ENCODE measurements around the gene ALAS1. TPM values are rescaled to one million over a fixed set of nuclear protein-coding genes. Genes with fewer than 3 reads are reported as not detected.

The ALAS1 gene
- total RNA-seq, 1 donor from 2014 or later: 56.3 TPM

DNA sequence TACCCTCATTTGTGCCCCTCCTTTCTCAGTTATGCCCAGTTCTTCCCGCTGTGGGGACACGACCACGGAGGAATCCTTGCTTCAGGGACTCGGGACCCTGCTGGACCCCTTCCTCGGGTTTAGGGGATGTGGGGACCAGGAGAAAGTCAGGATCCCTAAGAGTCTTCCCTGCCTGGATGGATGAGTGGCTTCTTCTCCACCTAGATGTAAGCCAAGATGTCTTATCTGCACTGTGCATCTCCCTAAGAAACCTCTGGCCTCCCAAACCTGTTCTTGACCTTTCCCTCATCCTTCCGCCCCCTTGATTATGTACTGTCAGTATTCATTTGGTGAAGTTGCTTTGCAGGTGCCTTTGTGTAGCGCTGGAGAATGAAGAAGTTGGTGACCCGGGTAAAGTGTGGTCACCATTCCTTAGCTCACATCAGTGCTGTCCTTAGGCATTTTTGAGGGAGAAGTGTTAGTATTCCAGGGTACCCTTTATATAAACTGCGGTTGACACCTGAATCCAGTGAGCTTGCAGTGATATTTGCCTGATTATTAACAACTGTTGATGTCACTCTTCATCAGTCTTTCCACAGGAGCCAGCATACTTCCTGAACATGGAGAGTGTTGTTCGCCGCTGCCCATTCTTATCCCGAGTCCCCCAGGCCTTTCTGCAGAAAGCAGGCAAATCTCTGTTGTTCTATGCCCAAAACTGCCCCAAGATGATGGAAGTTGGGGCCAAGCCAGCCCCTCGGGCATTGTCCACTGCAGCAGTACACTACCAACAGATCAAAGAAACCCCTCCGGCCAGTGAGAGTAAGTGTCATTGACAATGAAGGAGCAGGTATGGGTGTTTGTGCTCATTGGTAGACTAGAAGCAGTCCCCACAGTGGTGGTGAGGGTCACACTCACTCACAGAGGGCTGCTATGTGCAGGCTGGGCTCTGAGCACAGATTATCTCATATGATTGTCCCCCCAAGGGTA, 966 bp downstream of the ALAS1 start:
- no peak for FAIRE-seq
- peaks cover 14% of the 10 kb centered on the region for H3K36me3 Mint-ChIP-seq (ENCODE audit: low read depth, unreplicated experiment)
- H3K4me1 ChIP-seq (ENCODE audit: insufficient read depth, low read length): peaks cover 10% of the 10 kb centered on the region
- H3K4me2 ChIP-seq (ENCODE audit: low read length): peak overlapping the region; percentile 98
- H3K27me3 Mint-ChIP-seq (ENCODE audit: low read depth, unreplicated experiment): peaks cover 5% of the 10 kb centered on the region
- peaks cover 17% of the 10 kb centered on the region for H3K4me1 Mint-ChIP-seq (ENCODE audit: low read depth, unreplicated experiment)
- H3K4me3 Mint-ChIP-seq (ENCODE audit: unreplicated experiment): peak overlapping the region; percentile 99
- TF ChIP-seq, protein P1, sequence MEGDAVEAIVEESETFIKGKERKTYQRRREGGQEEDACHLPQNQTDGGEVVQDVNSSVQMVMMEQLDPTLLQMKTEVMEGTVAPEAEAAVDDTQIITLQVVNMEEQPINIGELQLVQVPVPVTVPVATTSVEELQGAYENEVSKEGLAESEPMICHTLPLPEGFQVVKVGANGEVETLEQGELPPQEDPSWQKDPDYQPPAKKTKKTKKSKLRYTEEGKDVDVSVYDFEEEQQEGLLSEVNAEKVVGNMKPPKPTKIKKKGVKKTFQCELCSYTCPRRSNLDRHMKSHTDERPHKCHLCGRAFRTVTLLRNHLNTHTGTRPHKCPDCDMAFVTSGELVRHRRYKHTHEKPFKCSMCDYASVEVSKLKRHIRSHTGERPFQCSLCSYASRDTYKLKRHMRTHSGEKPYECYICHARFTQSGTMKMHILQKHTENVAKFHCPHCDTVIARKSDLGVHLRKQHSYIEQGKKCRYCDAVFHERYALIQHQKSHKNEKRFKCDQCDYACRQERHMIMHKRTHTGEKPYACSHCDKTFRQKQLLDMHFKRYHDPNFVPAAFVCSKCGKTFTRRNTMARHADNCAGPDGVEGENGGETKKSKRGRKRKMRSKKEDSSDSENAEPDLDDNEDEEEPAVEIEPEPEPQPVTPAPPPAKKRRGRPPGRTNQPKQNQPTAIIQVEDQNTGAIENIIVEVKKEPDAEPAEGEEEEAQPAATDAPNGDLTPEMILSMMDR (IDR thresholded peaks at IDR 0.05; ENCODE audit: insufficient read depth, low read depth, low read length): no peak
- no peak for TF ChIP-seq EZH2 (IDR thresholded peaks at IDR 0.05; ENCODE audit: insufficient read depth, low read length)
- H3K9ac ChIP-seq (ENCODE audit: low read length): peak overlapping the region; percentile 94
- DNase-seq (ENCODE audit: low read depth): no peak
- H3K27me3 ChIP-seq (ENCODE audit: insufficient read depth, low read length): no peaks in the 10 kb centered on the region
- no peaks in the 10 kb centered on the region for H3K9me3 Mint-ChIP-seq (ENCODE audit: unreplicated experiment)
- H4K20me1 ChIP-seq (ENCODE audit: insufficient read depth, low read length): peaks cover 18% of the 10 kb centered on the region
- peaks cover 20% of the 10 kb centered on the region for H3K79me2 ChIP-seq (ENCODE audit: insufficient read depth, low read length)
- peak overlapping the region; percentile 91 for H3K4me3 ChIP-seq (ENCODE audit: insufficient read depth, low read depth, low read length)
- H3K27ac ChIP-seq (ENCODE audit: low read depth, low read length): no peak overlapping the region
- H3K36me3 ChIP-seq (ENCODE audit: insufficient read depth, low read length): peaks cover 30% of the 10 kb centered on the region
- no peaks in the 10 kb centered on the region for H3K9me3 ChIP-seq (ENCODE audit: insufficient read depth, low read depth, low read length)
- peak overlapping the region; percentile 92 for H3K27ac Mint-ChIP-seq (ENCODE audit: unreplicated experiment)
- H2AFZ ChIP-seq (ENCODE audit: low read depth, low read length): peak overlapping the region; percentile 91

DNA sequence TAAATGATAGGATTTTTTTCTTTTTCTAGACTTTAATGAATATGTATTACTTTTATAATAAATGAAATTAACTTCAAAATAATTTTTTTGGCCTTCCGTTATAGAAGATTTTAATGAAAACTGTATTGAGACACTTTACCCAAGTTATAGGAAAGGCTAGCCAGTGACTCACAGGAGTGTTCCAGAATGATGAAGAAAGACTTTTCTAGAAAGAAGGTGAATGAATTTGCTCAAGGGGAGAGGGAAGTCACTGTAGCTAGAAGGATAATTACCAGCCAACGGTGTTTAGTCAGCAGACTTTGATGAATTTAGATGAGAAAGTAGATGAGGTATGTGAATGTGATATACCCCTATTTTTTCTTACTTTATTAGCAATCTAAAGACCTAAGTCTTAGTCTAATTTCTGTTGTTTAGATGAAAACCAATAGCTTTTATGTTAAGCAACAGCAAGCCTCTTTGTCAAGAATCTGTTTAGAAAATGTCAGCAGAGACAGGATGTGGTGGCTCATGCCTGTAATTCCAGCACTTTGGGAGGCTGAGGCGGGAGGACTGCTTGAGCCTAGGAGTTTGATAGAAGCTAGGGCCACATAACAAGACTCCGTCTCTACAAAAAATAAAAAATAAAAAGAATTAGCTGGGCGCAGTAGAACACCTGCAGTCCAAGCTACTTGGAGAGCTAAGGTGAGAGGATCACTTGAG, 3.2 kb downstream of the ALAS1 start:
- peaks cover 10% of the 10 kb centered on the region for H3K4me1 ChIP-seq (ENCODE audit: insufficient read depth, low read length)
- no peak overlapping the region for H3K27ac ChIP-seq (ENCODE audit: low read depth, low read length)
- no peaks in the 10 kb centered on the region for H3K27me3 Mint-ChIP-seq (ENCODE audit: low read depth, unreplicated experiment)
- H3K27me3 ChIP-seq (ENCODE audit: insufficient read depth, low read length): no peaks in the 10 kb centered on the region
- H3K27ac Mint-ChIP-seq (ENCODE audit: unreplicated experiment): no peak overlapping the region
- H3K9me3 Mint-ChIP-seq (ENCODE audit: unreplicated experiment): no peaks in the 10 kb centered on the region
- TF ChIP-seq EZH2 (IDR thresholded peaks at IDR 0.05; ENCODE audit: insufficient read depth, low read length): no peak
- TF ChIP-seq, protein P1 (IDR thresholded peaks at IDR 0.05; ENCODE audit: insufficient read depth, low read depth, low read length): no peak
- peaks cover 20% of the 10 kb centered on the region for H3K79me2 ChIP-seq (ENCODE audit: insufficient read depth, low read length)
- H3K36me3 ChIP-seq (ENCODE audit: insufficient read depth, low read length): peaks cover 50% of the 10 kb centered on the region
- no peak for FAIRE-seq
- H3K4me3 Mint-ChIP-seq (ENCODE audit: unreplicated experiment): no peak overlapping the region
- H3K4me3 ChIP-seq (ENCODE audit: insufficient read depth, low read depth, low read length): no peak overlapping the region
- H3K9me3 ChIP-seq (ENCODE audit: insufficient read depth, low read depth, low read length): no peaks in the 10 kb centered on the region
- H2AFZ ChIP-seq (ENCODE audit: low read depth, low read length): no peak overlapping the region
- DNase-seq (ENCODE audit: low read depth): no peak
- H3K9ac ChIP-seq (ENCODE audit: low read length): no peak overlapping the region
- peaks cover 22% of the 10 kb centered on the region for H3K36me3 Mint-ChIP-seq (ENCODE audit: low read depth, unreplicated experiment)
- peaks cover 17% of the 10 kb centered on the region for H3K4me1 Mint-ChIP-seq (ENCODE audit: low read depth, unreplicated experiment)
- no peak overlapping the region for H3K4me2 ChIP-seq (ENCODE audit: low read length)
- peaks cover 40% of the 10 kb centered on the region for H4K20me1 ChIP-seq (ENCODE audit: insufficient read depth, low read length)
